HG02763 (cell line): Measurements from ENCODE around the gene JAK3.

Source experiments
- ATAC-seq: cut with Tn5 transposase; IDR thresholded peaks from one replicate; pipeline ENCODE4 v1.9.1; 2021; ENCODE audit warnings: mild to moderate bottlenecking, moderate library complexity; ENCODE audit not compliant: unreplicated experiment

The JAK3 gene

DNA sequence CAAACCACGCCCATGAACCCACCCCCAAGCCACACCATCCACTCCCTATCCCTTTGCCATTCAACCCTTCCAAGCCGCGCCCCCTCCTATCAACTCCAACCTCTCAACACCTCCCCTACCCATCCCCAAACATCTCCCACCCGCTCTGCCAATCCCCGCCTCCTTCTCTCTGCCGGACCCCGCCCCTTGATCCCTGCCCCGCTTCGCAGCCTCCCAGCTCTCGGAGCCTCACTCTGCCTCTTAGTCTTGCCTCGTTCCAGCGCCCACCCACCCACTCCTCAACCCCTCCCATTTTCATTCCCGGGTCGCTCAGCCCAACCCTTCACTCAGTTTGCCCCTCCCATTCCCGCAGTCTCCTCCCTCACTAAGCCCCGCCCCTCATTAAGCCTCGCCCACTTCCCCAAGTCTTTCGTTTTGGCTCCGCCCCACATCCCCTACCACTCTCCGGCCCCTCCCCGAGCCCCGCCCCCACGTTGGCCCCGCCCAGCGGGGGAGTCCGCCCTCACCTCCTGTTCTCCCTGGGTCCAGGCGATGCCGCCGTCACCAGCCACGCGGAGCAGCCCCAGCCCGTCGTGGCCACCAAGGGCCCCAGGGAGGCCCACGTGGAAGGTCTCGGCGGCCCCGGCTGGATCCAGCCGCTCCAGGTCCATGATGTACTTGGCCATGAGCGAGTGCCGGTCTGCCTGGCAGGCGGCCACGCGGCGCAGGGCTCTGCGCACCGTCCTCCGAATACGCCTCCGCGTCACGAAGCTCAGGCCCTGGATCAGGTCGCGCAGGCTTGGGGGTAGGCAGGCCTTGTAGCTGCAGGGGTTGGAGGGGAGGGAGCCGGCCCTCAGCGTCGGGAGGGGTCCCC lies 5.7 kb downstream of the JAK3 start:
- ATAC-seq: no peak

DNA sequence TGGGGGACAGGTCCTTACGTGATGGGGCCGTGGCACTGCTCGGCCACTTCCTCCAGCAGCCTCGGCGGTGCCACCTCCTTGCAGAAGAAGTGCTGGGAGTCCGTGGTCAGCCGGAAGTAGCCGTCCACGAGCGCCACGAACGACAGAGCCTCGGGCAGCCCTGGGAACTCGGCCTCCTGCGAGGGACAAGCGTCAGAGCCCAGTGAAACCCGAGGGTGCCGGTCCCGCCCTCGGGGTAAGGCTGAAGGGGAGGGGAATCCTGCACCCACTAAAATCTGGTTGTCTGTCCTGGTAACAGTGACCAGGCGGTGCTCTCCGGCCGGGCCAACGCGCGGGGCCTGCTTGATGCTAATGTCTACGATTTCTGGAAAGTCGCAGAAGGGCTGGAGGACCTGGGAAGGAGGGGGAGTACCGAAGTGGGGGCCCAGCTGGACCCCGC lies 6.4 kb downstream of the JAK3 start:
- no peak for ATAC-seq

DNA sequence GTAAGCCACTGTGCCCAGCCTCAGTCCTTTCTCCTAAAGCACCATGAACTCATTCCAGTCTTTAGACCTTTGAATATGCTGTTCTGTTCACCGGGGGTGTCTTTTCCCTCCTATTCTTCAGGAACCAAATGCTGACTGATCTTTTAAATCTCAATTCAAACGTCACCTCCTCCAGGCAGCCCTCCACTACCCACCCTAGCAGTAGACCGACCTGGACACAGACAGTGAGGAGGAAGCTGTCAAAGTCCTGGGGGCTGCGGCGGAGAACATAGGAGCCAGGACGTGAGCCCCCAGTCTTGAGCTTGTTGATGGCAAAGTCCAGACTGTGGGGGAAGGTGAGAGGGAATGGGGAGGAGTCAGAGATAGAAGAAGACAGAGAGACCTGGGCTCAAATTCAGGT lies 7.8 kb downstream of the JAK3 start:
- ATAC-seq: no peak

DNA sequence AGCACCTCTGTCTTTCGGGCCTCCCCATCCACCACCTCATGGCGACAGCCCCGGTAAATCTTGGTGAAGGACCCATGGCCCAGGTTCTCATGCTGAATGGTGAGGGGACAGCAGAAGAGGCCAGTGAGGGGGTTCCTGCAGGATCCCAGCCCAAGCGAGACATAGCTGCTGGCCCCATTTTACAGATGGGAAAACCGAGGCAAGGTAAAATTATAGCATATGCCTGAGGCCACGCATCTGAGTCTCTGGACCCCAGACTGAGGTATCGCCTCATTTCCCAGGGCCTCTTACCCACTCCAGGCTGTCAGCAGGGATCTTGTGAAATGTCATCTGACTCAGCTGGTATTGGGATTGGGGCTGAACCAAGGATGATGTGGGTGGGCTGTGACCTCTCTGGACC lies 9.8 kb downstream of the JAK3 start:
- ATAC-seq: no peak

DNA sequence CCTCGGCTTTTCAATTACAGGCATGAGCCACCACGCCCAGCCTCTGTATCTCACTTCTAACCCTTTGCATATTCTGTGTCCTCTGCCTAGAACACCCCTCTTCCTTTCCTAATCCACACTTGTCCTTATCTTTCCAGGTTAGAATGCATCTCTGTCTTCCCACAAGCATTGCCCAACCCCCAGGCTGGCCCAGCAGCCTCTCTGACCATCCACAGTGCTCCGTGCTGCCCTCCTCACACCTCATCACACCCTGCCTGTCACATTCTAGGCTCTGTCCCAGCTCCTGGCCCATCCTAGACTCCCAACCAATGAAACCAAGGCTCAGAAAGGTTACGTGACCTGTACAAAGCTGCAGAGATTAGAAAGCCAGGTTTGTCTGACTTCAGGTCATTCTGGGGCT lies 11.3 kb downstream of the JAK3 start:
- ATAC-seq: no peak

DNA sequence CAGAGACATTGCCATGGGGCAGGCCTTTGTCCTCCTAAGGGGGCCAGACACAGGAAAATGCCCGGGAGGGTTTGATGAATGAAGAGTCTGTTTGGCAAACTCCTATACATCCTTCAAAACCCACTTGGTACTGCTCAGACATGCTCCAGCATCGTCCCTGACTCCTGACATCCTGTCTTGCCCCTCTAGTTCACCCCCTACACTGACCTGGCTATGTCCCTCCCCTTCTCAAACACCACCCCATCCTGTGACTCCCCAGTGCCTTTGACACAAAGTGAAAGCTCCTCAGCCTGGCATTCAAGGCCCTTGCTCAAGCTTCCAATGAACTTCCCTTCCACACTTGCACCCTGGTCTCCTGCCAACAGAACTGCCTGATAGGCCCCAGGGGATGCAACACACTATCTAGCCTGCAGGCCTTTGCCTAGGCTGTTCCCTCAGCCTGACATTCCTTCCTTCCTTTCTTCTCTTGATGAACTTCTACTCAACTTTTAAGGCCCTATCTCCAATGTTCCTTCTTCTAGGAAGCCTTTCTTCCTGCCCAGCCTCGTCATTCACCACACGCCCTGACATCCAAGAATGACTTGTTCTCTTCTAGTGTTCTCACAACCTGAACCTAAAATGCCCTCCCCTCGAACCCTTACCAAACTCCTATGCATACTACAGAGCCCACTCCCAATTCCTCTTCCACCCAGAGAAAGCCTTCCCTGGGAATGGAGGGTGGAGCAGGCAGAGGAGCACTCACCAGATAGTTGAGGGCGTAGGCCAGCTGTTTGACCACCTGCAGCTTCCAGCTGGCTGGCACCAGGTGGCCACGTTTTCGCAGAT lies 12.4 kb downstream of the JAK3 start:
- no peak for ATAC-seq

DNA sequence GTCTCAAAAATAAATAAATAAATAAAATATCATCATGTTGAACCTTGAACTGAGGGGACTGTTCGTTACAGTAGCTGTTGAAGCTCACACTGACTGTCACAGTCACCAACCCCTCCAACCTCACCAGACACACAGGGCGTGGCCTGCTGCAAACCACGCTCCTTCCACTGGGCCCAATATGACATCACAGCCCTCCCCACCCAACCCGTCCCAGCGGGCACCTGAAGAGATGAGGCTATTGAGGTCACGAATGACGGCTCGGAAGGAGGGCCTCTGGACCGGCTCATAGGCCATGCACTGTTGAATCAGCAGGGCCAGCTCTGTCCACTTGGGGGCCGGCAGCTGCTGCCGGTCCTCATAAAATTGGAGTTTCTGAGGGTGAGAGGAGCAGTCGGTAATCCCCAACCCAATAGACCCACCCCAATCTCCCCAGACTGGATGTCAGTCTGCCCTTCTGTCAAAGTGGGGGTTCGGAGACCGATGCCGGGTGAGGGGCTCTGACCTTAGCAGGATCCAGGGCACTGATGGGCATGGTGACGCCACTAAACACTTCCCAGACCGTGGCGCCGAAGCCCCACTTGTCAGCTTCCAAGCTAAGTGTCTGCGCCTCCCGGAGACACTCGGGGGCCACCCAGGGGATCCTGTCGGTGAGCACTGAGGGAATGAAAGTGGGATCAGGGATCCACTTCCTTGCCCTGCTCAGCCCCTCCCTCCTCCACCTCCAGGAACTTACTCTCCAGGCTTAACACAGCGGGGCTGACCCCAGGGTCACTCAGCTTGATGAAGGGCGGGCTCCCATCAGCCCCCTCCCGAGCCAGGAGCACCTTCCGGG lies 13.2 kb downstream of the JAK3 start:
- no peak for ATAC-seq

DNA sequence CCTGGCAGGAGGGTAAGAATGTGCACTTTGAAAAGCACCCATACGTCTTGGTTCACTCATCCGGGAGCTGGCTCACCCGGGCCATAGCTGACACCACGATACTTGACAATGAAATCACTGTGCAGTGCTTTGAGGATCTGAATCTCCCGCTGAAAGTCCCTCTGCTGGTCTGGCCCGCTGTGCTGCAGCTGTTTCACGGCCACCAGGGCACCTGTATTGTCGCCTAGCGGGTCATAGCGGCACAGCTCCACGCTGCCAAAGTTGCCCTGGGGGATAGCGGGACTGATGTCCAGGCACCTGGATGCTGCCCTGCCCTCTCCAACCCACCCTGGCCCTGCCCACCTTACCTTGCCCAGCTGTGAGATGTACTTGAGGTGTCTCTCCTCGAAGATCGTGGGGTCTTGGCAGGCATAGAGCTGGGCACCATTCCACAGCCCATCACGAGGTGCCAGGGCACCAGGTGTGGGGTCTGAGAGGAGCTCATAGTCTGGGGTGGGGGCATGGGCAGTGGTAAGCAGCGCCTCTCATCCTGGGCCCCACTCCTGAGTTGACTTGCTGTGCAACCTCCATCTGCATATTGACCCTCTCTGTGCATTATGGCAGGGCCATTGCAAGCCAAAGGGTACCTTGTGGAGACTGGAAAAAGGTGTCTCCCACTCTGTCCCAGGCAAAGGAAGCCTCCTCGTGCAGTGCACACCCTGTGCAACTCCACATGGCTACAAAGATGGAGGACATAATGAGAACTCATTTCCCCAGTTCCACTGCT lies 15.2 kb downstream of the JAK3 start:
- no peak for ATAC-seq

DNA sequence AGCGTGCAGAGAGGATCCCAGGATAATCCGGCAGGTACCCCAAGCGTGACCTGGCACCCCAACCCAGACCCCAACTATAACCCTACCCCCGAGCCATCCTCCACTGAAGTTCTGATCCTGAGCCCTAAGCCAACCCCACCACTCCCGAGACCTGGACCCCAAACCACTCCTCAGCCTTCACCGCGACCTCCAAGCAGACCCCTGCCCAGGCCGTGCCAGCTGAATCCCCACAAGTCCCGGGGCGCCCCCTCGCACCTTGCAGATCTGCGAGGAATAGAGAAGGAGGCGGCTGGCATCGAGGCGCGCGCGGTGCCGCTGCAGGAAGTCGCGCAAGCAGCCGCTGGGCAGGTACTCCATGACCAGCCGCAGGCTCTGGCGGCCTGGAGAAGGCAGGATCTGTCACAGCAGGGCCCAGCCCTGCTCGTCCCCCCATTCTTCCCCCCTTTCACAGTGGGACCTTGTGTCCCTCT lies 16.3 kb downstream of the JAK3 start:
- ATAC-seq: no peak

DNA sequence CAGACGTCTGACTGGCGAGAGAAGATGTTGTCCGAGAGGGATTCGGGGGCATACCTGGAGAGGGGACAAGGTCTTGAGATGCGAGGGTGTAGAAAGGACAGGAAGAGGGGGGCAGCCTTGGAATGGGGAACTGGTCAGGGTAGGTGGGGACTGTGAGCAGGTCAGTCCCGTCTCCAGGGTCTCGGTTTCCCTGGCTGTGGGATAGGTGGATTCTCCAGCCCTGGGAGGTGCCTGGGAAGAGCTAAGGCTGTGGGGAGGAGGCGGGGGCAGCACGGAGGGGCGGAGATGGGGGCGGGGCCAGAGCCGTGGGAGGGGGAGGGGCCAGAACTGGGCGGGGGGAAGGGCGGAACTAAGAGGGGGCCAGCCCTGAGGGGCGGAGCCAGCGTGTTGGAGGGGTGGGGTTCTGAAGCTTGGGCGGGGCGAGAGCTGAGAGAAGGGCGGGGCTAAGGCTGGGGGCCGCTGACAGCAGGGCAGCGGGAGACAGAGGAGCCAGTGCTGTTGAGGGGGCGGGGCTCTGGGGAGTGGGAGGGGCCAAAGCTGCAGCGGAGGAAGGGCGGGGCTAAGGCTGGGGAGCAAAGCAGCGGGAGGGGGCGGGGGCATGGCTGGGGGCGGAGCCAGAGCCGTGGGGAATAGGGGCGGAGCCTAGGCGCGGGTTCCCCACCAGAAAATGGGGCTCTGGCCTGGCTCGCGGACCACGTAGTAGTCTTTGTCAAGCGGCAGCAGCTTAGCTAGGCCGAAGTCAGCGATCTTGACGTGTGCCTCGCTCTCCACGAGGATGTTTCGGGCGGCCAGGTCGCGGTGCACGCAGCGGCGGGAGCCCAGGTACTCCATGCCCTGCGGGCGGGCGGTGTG lies 17.0 kb downstream of the JAK3 start:
- ATAC-seq: no peak

DNA sequence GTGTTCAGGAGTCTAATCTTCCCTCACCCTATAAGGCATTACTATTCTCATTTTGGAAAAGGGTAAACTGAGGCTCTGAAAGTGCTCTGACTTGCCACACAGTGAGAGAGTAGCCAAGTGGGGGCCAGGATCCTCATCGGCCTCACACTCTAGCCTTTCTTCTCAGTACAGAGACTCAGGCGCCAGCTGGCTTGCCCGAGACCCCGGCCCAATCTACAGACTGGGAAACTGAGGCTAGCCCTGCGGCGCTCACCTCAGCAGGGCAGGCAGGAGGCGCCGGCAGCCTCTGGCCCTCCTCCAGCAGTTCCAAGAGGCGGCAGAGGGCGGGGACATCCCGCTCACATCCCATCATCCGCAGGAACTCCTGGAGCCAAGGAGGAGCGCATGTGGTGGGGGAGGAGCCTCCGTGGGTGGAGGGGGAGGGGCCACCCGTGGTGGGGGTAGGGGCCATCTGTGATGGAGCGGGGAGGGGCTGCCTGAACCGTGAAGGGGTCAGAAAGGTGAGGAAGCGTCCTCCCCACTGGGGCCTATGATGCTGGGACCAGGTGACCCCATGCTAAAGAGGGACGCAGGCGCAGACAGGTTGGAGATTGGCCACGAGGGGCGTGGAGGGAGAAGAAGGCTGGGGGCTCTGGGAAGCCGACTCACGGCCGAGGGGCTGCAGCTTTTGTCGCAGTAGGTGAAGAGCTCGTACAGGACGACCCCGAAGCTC lies 17.8 kb downstream of the JAK3 start:
- ATAC-seq: no peak

DNA sequence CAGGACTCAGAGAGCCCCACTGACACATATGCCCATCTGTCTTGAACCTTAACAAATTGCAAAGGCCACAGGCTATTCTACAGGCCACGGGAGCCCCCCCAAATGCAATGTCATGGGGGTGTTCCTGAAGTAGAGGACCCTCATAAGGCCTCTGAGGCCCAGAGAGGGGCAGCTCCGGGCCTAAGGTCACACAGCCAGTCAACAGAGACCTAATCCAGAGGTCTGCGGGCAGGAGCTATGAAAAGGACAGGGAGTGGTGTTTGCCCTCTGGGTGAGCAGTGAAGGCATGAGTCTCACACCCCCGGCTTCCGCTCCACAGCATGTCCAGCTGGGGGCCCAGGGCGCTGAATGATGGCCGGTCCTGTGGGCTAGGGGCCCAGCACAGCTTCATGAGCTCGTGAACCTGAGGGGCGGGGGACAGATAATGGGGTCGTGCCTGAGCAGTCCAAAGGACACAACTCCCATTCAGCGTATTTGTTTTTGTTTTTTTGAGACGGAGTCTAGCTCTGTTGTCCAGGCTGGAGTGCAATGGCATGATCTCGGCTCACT lies 21.2 kb downstream of the JAK3 start:
- no peak for ATAC-seq

DNA sequence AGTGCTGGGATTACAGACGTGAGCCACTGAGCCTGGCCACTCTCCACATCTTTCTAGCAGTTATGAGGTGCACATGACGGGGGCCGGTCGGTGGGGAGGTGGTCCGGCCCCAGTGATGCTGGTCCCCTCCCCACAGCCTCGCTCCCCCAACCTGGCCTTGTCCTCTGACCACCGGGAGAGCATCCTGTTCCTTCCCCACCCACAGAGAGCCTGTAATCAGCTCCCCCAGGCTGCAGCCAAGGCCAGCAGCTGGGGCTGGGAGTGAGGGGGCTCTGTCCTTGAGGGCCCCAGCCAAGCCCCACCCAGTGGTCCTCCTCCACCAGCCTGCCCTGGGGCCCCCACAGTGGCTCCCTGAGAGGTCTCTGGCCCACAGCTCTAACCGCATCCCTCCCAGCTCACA lies 23.4 kb downstream of the JAK3 start:
- no peak for ATAC-seq

DNA sequence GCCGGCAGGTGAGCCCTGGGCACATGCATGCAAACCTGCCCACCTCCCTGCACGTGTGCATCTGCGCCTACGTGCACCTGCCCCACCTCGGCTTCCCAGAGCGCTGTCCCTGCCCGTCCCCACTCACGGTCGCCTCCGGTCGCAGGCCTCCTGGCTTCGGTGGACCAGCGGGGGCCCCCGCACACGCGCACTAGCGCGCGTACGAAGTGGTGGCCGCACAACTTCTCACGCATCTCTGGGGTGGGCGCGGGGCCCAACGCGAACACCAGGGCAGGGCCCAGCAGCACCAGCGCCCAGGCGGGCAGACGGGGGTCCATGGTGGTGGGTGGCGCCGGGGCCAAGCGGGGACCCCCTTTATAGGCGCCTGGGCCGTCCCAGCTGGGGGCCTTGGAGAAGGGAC lies 26.6 kb downstream of the JAK3 start, which contains the start of gene INSL3:
Gene INSL3, minus strand, starts transcription at position 330 of the 400 bp plus-strand sequence. Its CDS starts 13 bp downstream, at position 317.
- ATAC-seq: no peak

DNA sequence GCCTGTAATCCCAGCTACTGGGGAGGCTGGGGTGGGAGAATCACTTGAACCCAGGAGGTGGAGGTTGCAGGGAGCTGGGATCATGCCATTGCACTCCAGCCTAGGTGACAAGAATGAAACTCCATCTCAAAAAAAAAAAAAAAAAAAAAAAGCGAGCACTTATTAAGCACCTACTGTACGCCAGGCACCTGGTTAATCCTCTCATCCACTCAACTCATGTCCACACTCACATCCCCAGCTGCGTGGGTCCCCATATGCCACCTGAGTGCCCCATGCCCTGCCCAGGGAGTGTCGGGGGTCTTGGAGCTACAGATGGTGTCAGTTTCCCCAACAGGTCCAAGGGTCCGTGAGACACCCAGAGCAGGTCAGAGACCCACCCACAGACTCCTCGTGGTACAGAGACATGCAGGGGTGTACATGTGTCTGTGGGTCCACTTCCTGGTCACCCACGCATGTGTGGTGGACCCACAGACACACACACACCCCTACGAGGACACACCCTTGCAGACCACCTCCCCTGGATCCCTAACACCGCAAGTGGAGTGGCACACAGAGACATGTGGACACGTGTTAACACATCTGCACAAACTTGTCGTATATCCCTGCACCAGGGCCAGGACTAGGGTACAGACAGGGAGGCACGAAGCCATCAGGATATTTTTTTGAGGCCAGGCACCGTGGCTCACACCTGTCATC lies 30.0 kb downstream of the JAK3 start:
- no peak for ATAC-seq

DNA sequence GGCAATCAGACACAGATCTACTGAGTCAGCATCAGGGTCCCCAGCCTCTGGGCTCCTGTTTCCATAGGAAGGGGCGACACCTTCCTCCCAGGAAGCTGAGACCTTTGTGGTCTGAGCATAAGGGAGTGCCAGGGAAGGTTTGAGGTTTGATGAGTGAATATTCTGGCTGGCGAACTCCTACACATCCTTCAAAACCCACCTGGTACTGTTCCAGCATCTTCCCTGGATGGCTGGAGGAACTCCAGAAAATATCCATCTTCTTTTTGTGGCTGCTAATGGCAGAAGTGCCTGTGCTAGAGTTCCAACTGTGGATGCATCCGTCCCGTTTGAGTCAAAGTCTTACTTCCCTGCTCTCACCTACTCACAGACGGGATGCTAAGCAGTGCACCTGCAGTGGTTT lies 35.7 kb downstream of the JAK3 start:
- no peak for ATAC-seq

DNA sequence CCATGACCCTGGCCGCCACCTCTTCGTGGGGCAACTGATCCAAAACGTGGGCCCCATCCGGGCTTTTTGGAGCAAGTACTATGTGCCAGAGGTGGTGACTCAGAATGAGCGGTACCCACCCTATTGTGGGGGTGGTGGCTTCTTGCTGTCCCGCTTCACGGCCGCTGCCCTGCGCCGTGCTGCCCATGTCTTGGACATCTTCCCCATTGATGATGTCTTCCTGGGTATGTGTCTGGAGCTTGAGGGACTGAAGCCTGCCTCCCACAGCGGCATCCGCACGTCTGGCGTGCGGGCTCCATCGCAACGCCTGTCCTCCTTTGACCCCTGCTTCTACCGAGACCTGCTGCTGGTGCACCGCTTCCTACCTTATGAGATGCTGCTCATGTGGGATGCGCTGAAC lies 36.1 kb downstream of the JAK3 start:
- ATAC-seq: no peak

DNA sequence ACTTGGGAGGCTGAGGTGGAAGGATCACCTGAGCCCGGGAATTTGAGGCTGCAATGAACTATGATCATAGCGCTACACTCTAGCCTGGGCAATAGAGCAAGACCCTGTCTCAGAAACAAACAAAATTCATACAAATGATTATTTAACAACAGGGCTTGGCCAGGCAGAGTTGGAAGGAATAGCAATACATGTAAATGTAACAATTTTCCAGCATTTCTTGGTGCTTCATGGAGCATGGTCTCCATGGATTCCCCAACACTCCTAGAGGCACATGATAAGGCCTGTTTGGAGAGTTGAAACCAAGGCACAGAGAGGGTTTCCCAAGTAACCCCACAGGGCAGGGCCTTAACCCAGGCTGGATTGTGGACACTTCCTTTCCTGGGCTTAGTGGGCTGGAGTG lies 36.7 kb downstream of the JAK3 start:
- ATAC-seq: no peak
